GM19463 (cell line): ENCODE measurements around the gene FGF12.

Experiments used
- ATAC-seq: cut with Tn5 transposase; IDR thresholded peaks from one replicate; pipeline ENCODE4 v1.9.1; 2021; ENCODE audit warnings: mild to moderate bottlenecking, moderate library complexity; ENCODE audit not compliant: unreplicated experiment

Gene FGF12

DNA sequence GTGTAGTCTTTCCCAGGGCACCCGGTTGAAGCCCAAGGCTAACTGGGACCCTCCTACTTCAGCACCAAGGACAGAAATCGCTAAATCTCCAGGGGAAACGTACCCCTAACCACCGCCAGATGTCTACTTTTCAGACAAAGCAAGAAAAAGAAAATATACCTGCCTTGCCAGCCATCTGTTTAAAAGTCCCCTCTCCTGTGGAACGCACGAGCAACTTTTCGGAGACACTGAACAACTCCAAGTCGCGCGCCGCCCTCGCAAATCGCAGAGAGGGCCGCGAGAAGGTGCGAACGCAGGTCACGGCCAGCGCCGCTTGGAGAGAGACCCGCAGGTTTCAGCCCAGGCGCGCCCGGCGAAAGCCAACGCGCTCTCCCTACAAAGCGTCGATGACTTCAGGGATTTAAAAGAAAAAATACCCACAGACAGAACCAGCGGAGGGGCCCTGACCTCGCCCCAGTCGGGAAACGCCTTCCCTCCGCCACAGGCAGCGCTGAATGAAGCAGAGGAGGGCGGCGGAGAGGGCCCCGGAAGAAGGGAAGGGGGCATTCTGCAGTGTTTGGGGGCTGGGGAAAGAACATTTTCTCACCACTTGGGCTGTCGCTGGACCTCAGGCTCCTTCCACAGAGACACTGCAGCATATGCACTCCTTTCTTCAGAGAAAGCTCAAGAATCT, 213.1 kb downstream of the FGF12 start:
- no peak for ATAC-seq

DNA sequence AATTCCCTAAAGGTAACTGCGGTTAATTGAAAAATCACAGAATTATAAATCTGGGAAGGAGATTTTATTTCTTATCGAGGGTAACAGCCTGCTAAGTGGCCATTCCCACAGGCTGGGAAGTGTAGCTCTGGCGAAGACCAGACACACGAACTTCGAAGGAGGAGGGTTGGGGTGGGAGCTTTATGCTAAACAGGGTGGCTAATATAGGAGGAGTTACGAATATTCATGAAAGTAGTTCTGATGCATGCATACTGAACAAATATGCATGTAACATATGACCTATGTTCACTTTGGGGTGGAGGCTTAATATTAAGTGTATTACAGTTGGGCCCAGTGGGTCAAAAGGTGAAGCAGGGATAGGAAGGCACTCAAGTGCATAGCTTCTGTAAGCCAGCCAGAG, 221.6 kb downstream of the FGF12 start:
- ATAC-seq, result no peak

DNA sequence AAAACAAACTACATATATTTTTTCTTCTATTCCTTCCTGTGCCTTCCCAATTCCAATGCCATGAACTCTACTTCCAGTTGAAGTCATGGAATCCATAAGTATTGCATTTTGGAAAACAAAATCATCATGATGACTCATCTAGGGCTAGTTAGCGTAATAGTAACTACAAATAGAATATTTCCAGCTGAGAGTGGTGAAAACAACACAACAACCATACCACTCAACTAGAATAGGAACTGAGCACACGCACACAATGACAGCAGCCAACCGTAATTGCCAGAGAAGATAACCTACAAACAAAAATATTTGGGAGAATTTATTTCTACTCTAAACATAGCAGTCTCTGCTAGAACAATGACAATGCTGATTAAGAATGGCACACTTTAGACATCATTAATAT, 225.9 kb downstream of the FGF12 start:
- no peak for ATAC-seq

DNA sequence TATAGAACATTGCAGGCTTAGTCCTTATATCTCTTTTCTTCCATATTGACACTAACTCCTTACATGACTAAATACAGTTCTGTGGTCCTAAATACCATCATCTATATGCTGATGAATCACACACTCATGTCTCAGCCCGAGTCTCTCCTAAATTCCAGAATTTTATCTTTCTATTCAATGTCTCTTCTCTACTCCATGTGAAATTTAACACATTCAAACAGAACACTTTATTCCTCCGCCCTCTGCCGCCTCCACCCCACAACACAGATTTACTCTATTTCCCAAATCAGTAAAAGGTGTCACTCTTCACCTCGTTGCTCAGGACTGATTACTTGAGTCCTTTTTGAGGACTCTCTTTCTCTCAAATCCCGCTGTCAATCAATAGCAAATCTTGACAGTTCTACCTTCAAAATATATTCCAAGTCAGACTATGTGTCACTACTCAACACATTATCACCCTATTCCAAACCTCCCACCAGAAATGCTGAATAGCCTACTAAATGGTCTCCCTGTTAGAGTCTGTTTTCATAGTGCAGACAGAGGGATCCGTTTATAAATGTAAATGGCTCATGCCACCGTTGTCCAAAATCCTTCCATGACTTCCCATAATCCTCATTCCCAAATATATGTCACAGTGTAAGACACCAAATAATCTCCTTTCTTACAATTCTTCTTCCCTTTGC, 230.3 kb downstream of the FGF12 start:
- ATAC-seq, result no peak

DNA sequence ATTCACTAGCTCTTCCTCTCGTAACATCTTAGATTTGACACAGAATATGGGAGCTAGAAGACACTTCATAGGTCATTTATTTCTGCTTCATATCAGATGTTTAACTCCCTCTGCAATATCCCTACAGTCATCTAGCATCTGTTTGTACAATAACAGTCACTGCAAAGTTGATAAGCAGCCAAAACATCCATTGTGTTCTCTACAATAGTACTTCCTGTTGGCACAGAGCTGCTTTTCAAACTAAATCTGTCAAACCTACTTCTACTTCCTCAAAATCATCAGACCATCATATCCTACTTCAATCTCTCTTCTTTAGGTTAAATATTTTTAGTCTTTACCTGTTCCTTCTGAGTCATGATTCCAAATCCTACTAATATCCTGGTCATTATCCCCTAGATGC, 233.2 kb downstream of the FGF12 start:
- ATAC-seq, result no peak

DNA sequence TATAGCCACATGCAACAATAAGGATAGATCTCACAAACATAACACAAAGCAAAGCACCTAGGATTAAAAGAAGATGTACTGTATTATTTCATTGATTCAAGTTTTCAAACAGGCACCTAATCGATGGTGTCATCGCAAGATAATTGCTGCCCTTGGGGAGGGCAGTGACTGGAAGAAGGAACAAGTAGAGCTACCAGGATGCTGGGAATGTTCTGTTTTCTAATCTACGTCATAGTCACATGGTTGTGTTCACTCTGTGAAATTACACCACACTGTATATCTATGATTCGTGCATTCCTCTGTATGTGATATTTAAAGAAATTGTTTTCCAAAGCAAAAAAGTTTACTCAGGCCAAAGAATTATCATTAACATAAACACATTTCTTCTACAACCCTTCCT, 236.6 kb downstream of the FGF12 start:
- no peak for ATAC-seq

DNA sequence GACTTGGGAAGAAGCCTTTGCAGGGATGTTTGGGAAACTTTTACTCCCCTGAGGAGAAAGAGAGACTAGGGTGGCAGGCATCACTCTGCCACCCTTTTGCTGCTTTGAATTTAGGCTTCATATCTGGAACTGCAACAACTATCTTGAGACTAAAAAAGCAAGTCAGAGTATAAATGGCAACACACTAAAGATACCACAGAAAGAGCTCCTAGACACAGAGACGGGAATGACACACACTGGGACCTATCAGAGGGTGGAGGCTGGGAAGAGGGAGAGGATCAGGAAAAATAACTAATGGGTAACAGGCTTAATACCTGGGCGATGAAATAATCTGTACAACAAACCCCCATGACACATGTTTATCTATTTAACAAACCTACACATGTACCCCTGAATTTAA, 237.8 kb downstream of the FGF12 start:
- no peak for ATAC-seq

DNA sequence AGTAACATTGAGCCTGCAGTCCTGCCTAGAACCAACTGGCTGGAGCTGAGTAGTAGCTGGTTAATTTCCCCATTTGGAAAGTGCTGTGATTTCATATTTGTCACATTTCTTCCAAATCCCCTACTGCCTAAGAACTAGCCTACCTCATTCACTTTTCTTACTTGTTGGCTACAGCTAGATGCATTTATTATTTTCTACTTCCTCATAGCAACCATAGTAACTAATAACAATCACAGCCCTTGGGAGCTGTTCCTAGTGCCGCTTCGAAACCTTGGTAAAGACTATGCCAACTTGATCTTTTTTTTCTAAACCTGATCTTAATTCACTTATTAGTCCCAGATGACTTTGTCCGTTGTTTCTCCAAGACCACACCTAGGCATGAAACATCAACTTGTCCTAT, 240.3 kb downstream of the FGF12 start:
- ATAC-seq, result no peak

DNA sequence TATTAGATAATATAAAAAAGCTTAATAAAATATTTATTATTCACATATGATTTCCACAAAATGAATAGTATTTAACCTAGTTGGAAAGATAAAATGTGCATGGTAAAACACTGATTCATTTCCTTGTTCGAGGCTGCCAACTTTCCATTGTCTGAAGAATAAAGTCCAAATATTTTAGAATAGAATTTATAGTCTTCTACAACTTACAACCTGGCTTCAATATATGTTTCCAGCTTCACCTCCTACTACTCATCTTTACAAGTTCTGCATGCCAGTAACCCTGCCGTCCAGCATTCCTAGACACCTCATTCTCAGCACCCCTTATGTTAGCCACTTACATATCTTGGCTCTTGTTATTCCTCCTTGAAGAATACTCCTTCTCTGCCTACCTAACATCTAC, 244.5 kb downstream of the FGF12 start:
- no peak for ATAC-seq

DNA sequence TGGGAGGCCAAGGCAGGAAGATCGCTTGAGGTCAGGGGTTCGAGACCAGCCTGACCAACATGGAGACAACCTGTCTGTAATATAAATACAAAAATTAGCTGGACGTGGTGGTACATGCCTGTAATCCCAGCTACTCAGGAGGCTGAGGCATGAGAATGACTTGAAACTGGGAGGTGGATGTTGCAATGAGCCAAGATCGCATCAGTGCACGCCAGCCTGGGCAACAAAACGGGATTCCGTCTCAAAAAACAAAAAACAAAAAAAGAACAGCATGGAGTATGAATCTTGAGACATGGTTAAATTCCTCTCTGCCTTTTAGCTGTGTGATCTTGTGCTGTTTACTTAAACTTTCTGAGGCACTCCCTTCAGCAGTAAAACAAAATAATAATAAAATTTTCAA, 244.9 kb downstream of the FGF12 start:
- no peak for ATAC-seq

DNA sequence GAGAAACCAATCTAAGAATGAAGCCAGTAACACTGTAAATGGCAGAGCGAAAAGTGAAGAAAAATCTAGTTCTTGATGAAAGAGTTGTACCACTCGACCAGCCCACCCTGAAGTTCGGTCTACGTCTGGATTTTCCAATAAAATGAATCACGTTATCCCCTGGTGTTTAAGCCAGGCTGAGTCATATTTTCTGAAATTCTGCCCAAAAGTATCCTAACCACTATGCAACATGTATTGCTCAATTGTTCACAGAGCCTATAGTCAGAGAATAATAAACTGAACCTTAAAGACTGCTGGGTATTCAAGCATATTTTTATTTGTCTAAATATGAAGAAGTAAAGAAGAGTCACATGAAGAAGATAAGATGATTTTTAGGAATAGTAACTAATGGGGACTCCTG, 245.7 kb downstream of the FGF12 start:
- no peak for ATAC-seq

DNA sequence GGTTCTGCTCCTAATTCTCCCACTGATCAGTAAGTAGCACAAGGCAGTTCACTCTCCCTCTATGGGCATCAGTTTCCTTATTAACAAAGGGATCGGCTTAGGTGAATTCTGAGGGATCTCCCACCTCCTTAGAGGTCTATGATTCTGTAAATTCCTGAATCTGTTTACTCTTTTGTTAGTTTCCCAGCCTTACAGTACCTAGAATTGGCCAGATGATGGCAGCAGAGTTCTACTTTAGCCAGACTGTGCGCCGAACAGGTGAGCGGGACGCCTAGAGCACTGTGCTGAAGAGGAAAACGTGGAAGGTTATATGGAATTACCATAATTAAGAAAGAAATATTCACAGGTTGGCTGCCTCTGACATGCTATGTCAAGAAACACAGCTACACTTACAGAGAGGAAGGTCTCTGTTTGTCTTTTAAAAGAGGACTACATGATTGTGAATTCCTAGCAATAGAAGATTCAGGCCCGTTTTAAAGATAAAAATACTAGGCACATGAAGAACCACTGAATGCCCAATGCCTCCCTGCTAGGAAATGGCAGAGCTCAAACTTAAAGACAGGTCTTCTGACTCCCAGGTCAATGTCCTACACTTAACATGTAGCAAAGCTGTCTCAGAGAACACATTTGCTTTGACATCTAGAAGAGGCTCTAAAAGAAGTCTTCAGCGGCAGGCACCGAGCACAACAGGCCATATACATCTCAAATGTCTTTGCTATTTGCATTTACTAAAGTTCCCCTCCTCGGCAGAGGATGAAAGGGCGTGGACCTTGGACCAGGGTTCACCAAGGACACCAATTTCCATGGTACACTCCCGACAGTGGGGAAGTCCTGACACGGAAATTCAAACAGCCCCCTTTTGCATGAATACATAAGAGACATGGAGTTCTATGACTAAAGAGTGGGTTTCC, 259.9 kb downstream of the FGF12 start:
- peak; percentile 92 for ATAC-seq

DNA sequence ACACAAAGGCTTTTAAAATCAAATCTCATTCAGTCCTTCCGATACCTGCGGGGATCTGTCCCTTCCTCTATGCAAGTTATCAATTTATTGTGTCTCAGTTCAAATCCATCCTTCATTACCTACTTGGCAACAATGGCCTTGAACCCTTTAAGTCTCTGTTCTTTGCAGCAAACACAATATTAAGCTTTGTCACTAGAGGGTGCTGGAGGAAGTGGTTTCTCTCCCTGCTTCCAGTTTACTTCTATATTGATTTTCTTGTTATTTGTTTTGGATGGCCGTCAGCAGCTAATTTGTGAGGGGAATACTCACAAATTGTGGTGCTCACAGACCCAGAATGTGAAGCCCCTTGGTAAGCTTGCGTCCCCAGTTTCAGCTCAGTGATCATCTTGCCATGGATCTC, 278.3 kb downstream of the FGF12 start:
- no peak for ATAC-seq

DNA sequence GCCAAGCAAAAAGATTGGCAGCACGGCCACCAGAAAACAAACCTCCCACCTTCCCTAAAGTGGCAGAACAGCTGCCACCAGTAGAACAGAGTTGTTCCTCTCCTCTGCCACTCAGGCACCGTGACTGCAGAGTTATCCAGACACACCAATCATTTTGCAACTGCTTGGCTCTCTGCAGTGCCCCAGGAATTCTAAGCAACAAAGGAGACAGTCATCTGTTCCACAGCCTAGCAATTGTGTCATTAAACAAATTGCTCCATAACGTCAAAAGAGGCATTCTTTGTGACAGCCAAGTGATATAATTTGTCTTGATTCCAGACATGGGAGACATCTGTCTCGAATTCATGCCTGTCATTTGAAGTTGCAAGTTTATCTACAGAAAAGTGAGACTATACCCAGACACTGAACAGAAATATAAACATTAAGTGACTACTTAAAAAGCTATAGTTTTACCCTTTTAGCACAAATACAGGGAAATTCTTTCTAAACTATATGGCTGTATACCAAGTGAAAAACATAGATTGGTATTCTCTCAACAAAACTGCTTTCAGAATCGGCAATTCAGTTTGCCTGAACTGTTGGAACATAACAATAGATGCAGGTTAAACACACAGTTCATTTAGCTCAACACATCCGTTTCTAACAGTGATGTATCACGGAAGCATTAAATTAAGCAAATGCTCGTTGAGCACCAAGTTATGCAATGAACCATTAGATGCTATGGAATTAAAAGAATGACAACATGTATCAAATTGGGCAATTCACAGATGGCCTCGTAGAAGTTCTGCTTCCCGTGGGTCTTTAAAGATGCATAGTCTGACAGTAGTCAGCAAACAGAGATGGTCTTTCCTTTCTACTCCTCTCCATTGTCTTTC, 281.3 kb downstream of the FGF12 start:
- no peak for ATAC-seq

DNA sequence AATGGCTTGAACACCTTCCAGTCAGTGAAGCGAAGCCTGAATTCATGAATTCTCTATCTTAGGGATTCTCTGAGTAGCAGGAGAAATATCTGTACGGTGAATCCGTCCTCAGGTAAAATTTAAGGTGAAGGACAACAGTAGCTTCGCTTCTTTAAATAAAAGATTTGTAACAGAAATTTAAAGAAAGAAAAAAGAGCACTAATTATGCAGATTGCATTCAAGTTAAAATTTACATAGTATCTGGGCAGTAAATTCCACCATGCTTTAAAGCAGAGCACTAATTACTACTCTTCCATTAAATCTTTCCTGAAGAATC, 282.6 kb downstream of the FGF12 start:
- ATAC-seq, result no peak

DNA sequence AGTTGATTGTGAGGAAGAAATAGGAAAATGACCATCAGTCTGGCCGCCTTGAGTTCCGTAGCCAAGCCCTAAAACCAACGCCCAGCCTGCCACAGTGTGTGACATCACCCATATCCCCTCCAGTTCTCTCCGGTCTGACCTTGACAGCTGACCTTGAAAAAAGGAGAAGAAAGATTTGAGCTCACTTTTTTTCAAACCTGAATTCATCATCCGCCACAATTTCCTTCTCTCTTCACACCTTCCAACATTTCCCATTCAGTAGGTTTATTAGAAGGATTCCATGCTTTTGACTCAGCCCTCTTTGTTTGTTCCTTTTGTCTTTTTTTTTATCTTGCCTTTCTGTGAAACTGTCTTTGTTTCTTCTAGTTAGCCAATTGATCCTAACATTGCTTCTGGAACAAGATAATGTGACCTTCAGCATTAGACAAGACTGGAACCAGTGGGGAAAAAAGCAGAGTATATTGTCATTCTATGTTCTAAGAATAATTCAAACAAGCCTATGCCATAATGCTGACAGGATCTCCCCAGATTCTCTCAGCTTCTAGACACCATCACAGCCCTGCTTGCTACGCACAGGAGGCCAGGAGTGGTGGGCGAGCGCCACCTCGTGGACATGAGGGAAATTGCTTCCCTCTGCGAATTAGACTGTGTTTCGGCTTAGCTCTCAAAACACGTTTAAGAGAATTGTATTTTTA, 283.1 kb downstream of the FGF12 start:
- peak; percentile 90 for ATAC-seq

DNA sequence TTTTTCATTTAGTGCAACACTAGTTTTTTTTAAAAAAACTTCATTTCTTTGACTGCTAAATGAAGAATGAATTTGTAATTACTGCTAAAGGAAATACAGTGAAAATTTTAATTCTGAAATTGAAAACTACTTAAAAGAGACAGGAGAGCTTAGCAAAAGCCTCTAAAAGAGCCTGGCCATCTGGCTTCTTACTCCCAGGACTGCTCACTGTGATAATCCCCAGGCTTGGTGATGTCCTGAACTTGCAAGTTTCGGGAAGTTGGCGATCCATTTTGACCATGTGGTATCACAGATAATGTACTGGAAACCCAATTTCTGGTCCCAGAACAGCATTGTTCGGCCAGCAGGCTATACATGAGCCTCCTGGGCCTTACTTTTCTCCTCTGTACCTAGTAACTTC, 292.1 kb downstream of the FGF12 start:
- ATAC-seq, result no peak

DNA sequence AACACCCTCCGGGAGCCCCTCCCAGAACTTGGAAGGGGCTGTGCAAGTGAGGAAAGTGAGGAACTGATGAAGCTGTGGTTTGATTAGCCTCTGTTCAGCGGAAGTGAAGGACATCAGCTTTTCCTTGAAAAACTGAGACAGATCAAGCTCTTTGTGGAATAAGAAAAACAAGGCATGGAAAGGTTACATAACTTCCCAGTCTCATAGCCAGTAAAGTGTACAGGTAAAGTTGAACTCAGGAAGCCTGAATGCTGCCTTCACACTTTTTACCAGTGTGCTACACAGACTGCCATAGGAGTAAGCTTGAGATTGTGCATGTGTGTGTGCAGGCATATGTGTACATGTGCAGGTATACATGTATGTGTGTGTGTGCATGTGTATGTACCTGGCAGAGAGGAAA, 293.2 kb downstream of the FGF12 start:
- no peak for ATAC-seq

DNA sequence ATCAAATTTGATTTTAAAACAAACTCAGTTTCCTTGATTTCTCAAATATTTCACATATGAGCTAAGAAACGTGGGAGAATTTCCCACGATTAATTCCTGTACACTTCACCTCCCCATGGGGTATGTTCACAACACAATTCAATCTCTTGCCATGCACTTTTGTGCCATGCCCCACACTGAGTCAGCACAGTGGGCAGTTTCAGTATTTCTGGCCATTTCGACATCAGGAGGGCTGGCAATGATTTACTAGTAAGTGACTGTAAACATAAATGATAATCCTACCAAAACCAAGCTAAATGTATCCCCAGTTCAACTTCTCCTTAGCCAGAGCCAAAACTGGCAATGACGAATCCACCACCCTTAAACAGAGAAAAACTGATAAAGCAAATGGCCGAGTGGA, 293.6 kb downstream of the FGF12 start:
- ATAC-seq, result peak; percentile 87

DNA sequence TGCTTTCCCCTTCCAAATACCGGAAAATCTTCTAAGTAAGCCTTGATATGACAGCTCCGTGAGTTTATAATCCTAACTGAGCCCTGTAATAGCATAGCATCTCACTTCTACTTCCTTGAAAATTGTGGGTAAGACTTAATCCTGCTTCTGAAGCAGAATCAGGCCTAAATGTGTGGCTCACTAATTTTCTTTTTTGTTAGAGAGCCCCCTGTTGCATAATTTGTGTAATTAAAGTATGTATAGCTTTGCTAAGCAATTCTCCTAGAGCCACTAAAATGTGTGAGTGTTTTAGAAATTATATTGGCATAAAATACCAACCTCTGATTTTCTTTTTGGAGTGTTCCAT, 304.4 kb downstream of the FGF12 start:
- no peak for ATAC-seq
